MCF 10A (cell line): ENCODE data around the gene MRLN. TPM values are rescaled to one million over a fixed set of nuclear protein-coding genes. Genes with fewer than 3 reads are reported as not detected.
"Not testable (repeated sequence)": the region's sequence is repeated elsewhere in the genome, so short reads cannot be mapped to it uniquely, and the experiment has no call there.

ENCODE experiments used
- BruUV-seq: library from RNA; stranded (reverse); fragments of 400-500 nt; replicated peaks from 2 replicates; lab custom pipeline; 2021; lab: Mats Ljungman, UMichigan
- CTCF ChIA-PET: fragments of 300-600 bp; sonication (Branson Sonifier 250); formaldehyde crosslinking; extraction: SDS; loops from one replicate; lab custom pipeline; 2021; ENCODE audit warnings: antibody characterized with exemption, inconsistent platforms; lab: Yijun Ruan, JAX
- POLR2A ChIA-PET: fragments of 300-600, 350-650 bp; sonication (Branson Sonifier 250); formaldehyde crosslinking; extraction: SDS; loops from one replicate; lab custom pipeline; 2020; ENCODE audit warnings: antibody characterized with exemption, inconsistent platforms; lab: Yijun Ruan, JAX
- DNase-seq: peaks from one replicate; pipeline ENCODE4 v3.0.0-alpha.2; 2018; ENCODE audit not compliant: unreplicated experiment
- H3K27ac Mint-ChIP-seq: one replicate; pipeline ENCODE4 v1.8.0; 2022; ENCODE audit warnings: mild to moderate bottlenecking, low read depth, mixed read lengths; ENCODE audit not compliant: unreplicated experiment
- H3K27me3 Mint-ChIP-seq: one replicate; pipeline ENCODE4 v1.8.0; 2022; ENCODE audit warnings: mixed read lengths; ENCODE audit not compliant: insufficient read depth, unreplicated experiment
- H3K36me3 Mint-ChIP-seq: one replicate; pipeline ENCODE4 v1.8.0; 2022; ENCODE audit warnings: mild to moderate bottlenecking, moderate library complexity, mixed read lengths; ENCODE audit not compliant: insufficient read depth, unreplicated experiment
- H3K4me1 Mint-ChIP-seq: one replicate; pipeline ENCODE4 v1.8.0; 2022; ENCODE audit warnings: mixed read lengths; ENCODE audit not compliant: insufficient read depth, unreplicated experiment
- H3K4me3 Mint-ChIP-seq: one replicate; pipeline ENCODE4 v1.8.0; 2022; ENCODE audit warnings: mild to moderate bottlenecking, moderate library complexity, mixed read lengths; ENCODE audit not compliant: unreplicated experiment
- H3K9me3 Mint-ChIP-seq: one replicate; pipeline ENCODE4 v1.8.0; 2022; ENCODE audit warnings: mixed read lengths; ENCODE audit not compliant: unreplicated experiment
- intact Hi-C: fragments of 100-400 bp; cut with micrococcal nuclease; formaldehyde crosslinking; loops from 2 replicates; pipeline ENCODE4 v1.14.1; 2022
- total RNA-seq: library from RNA; stranded (reverse); gene quantifications from 2 replicates; pipeline ENCODE4 v1.2.3, GENCODE V29; 2022
- TF ChIP-seq, protein P1 (sequence below): fragments of 200-600 bp; IDR thresholded peaks from one replicate; pipeline ENCODE4 v1.8.0; 2022; ENCODE audit warnings: antibody characterized with exemption, mild to moderate bottlenecking; ENCODE audit not compliant: unreplicated experiment

MRLN gene
- total RNA-seq, 1 experiment from 2014 or later, result not detected

DNA sequence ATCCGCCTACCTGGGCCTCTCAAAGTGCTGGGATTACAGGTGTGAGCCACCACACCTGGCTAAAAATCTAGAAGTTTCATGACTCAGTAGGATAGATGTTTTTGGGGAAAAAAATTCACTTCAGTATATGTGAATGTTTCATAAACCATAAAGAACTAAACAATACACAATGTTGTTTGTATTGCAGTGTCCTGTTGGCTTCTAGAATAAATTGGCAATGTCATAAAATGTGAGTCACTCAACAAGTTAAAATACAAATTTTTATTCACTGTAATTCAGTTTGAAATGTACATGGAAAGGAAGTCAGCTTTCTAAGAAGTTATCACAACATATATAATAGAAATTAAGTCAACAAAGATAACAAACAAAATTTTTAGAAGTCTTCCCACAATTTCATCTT is 16.5 kb downstream of the MRLN start:
- no TSS peak for BruUV-seq
- H3K36me3 Mint-ChIP-seq, result no peaks in the 10 kb centered on the region
- H3K4me1 Mint-ChIP-seq, result no peaks in the 10 kb centered on the region
- peaks cover 10% of the 10 kb centered on the region for H3K27me3 Mint-ChIP-seq
- no peak overlapping the region for H3K4me3 Mint-ChIP-seq
- no peak overlapping the region for H3K27ac Mint-ChIP-seq
- H3K9me3 Mint-ChIP-seq, result no peaks in the 10 kb centered on the region
- CTCF ChIA-PET, result no interaction called here
- DNase-seq, result no peak
- POLR2A ChIA-PET, result no interaction called here
- intact Hi-C loops, result no loop called here
- TF ChIP-seq, protein P1, sequence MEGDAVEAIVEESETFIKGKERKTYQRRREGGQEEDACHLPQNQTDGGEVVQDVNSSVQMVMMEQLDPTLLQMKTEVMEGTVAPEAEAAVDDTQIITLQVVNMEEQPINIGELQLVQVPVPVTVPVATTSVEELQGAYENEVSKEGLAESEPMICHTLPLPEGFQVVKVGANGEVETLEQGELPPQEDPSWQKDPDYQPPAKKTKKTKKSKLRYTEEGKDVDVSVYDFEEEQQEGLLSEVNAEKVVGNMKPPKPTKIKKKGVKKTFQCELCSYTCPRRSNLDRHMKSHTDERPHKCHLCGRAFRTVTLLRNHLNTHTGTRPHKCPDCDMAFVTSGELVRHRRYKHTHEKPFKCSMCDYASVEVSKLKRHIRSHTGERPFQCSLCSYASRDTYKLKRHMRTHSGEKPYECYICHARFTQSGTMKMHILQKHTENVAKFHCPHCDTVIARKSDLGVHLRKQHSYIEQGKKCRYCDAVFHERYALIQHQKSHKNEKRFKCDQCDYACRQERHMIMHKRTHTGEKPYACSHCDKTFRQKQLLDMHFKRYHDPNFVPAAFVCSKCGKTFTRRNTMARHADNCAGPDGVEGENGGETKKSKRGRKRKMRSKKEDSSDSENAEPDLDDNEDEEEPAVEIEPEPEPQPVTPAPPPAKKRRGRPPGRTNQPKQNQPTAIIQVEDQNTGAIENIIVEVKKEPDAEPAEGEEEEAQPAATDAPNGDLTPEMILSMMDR, result no peak

- no TSS peak for BruUV-seq
- no peaks in the 10 kb centered on the region for H3K9me3 Mint-ChIP-seq
- H3K27ac Mint-ChIP-seq, result no peak overlapping the region
- peaks cover 10% of the 10 kb centered on the region for H3K27me3 Mint-ChIP-seq
- no peaks in the 10 kb centered on the region for H3K36me3 Mint-ChIP-seq
- TF ChIP-seq, protein P1, result no peak
- H3K4me3 Mint-ChIP-seq, result no peak overlapping the region
- CTCF ChIA-PET, result no interaction called here
- no peak for DNase-seq
- POLR2A ChIA-PET, result no interaction called here
- intact Hi-C loops, result no loop called here
- no peaks in the 10 kb centered on the region for H3K4me1 Mint-ChIP-seq
These were observed 18.0 kb downstream of the MRLN start for GRCh38 chr10:59735296-59735695.

- CTCF ChIA-PET, result interaction anchor here (1.0 kb wide), 1 partner anchor 33 kb away, joined by 5 read pairs; no protein-coding TSS in a partner anchor
- H3K9me3 Mint-ChIP-seq, result no peaks in the 10 kb centered on the region
- no peaks in the 10 kb centered on the region for H3K36me3 Mint-ChIP-seq
- intact Hi-C loops, result no loop called here
- no peak overlapping the region for H3K4me3 Mint-ChIP-seq
- POLR2A ChIA-PET, result interaction anchor here (0.6 kb wide), 1 partner anchor 106 kb away, joined by 3 read pairs; no protein-coding TSS in a partner anchor
- TF ChIP-seq, protein P1, result no peak
- peaks cover 10% of the 10 kb centered on the region for H3K27me3 Mint-ChIP-seq
- no peak overlapping the region for H3K27ac Mint-ChIP-seq
- no TSS peak for BruUV-seq
- DNase-seq, result no peak
- H3K4me1 Mint-ChIP-seq, result no peaks in the 10 kb centered on the region
These were observed 19.2 kb downstream of the MRLN start for GRCh38 chr10:59734014-59734462.

- BruUV-seq, H3K9me3 Mint-ChIP-seq, DNase-seq, H3K4me1 Mint-ChIP-seq, POLR2A ChIA-PET, intact Hi-C loops, H3K4me3 Mint-ChIP-seq, H3K36me3 Mint-ChIP-seq, H3K27ac Mint-ChIP-seq, H3K27me3 Mint-ChIP-seq: not testable (repeated sequence)
- CTCF ChIA-PET, result interaction anchor here (0.7 kb wide), 1 partner anchor 46 kb away, joined by 3 read pairs; no protein-coding TSS in a partner anchor
These were observed 19.8 kb downstream of the MRLN start for GRCh38 chr10:59733321-59734013.

- H3K36me3 Mint-ChIP-seq, H3K9me3 Mint-ChIP-seq, BruUV-seq, POLR2A ChIA-PET, H3K4me3 Mint-ChIP-seq, H3K27me3 Mint-ChIP-seq, DNase-seq, H3K4me1 Mint-ChIP-seq, intact Hi-C loops, H3K27ac Mint-ChIP-seq: not testable (repeated sequence)
- CTCF ChIA-PET, result interaction anchor here (0.7 kb wide), 1 partner anchor 47 kb away, joined by 3 read pairs; no protein-coding TSS in a partner anchor
These were observed 20.4 kb downstream of the MRLN start for GRCh38 chr10:59732849-59733248.

- intact Hi-C loops, H3K4me1 Mint-ChIP-seq, POLR2A ChIA-PET, H3K27me3 Mint-ChIP-seq, H3K9me3 Mint-ChIP-seq, H3K4me3 Mint-ChIP-seq, H3K36me3 Mint-ChIP-seq, H3K27ac Mint-ChIP-seq, BruUV-seq, DNase-seq: not testable (repeated sequence)
- CTCF ChIA-PET, result interaction anchor here (0.6 to 0.7 kb wide), 2 partner anchors 20 to 82 kb away, joined by 3 to 4 read pairs; partner anchors contain the start of gene SLC16A9
These were observed 24.1 kb downstream of the MRLN start for GRCh38 chr10:59729167-59729566.
